Spleen (tissue), 7 donors: Measurements from ENCODE around the gene ZCCHC7.

Experiments
- CTCF ChIP-seq, 11 experiments: fragments of 200-600 bp in 7 of 11; fragments of 450-650 bp in 4 of 11; sonication (generic) in 4 of 11; IDR thresholded peaks in 8 of 11; conservative IDR thresholded peaks in 3 of 11; 1 replicate in 7 of 11; 2 replicates in 4 of 11; pipeline versions ENCODE4 v1.4.0 to v1.8.0; 2016 to 2021; ENCODE audit warnings: antibody characterized with exemption in 11 of 11, inconsistent platforms in 4 of 11, mild to moderate bottlenecking in 1 of 11
- POLR2A ChIP-seq, 3 donors: fragments of 450-650 bp; IDR thresholded peaks; one replicate each; pipeline ENCODE4 v1.5.1; 2017; ENCODE audit warnings: antibody characterized with exemption in 3 of 3, mild to moderate bottlenecking in 1 of 3
- POLR2AphosphoS5 ChIP-seq, 3 donors: sonication (generic); formaldehyde crosslinking; IDR thresholded peaks; one replicate each; pipeline ENCODE4 v1.5.1; 2017; ENCODE audit warnings: antibody characterized with exemption in 3 of 3
- donor health status: DM: no; HTN: no; CAD: no; lungs with moderate emphysema.
- donor health status: DM: no; HTN: no; CAD: no.
- donor health status: DM: no; HTN: no; CAD: no.

GRCh38 chr9:37157726-37158377 is 37.5 kb downstream of the ZCCHC7 start:
- no peak for TF ChIP-seq POLR2A (IDR thresholded peaks at IDR 0.05)
- TF ChIP-seq CTCF (IDR thresholded peaks at IDR 0.05 in 8 of 11, conservative IDR thresholded peaks at IDR 0.05 in 3 of 11), result no peak
- TF ChIP-seq POLR2AphosphoS5 (IDR thresholded peaks at IDR 0.05), result no peak
